ENCODE measurements around the gene SORBS1. TPM values are rescaled to one million over a fixed set of nuclear protein-coding genes. Genes with fewer than 3 reads are reported as not detected.

SORBS1 gene
- total and polyA plus RNA-seq, 2 of the 13 experiments (the other 11 are each of a cell fraction or from before 2014, with no cell fraction given), result 16.8 to 39.8 TPM

- no peaks in the 10 kb centered on the region for H3K36me3 ChIP-seq (replicated peaks in 1 of 2; ENCODE audit: control insufficient read depth in 1 of 2, insufficient read depth in 2 of 2, low read length in 2 of 2)
- no peak for ATAC-seq
- H3K9me3 ChIP-seq (ENCODE audit: low read length), result no peaks in the 10 kb centered on the region
- in situ Hi-C loops (cut with HindIII; ENCODE audit: extremely low pct_ligation_motif_present, low pct_unique_long_range_greater_than_20kb) (loop anchor here (25.0 kb wide), 1 partner anchor 132 kb away; no protein-coding TSS in a partner anchor), intact Hi-C loops (cut with micrococcal nuclease; ENCODE audit: unreplicated experiment) (no loop called here)
- H3K4me3 ChIP-seq (replicated peaks in 1 of 3; ENCODE audit: insufficient read depth in 1 of 3, low read depth in 2 of 3, low read length in 3 of 3), result no peak overlapping the region
- no peak overlapping the region for H3K4me2 ChIP-seq (ENCODE audit: low read depth, low read length)
- no peaks in the 10 kb centered on the region for H3K79me2 ChIP-seq (ENCODE audit: insufficient read depth, low read length)
- FAIRE-seq, result no peak
- TF ChIP-seq, protein P1, sequence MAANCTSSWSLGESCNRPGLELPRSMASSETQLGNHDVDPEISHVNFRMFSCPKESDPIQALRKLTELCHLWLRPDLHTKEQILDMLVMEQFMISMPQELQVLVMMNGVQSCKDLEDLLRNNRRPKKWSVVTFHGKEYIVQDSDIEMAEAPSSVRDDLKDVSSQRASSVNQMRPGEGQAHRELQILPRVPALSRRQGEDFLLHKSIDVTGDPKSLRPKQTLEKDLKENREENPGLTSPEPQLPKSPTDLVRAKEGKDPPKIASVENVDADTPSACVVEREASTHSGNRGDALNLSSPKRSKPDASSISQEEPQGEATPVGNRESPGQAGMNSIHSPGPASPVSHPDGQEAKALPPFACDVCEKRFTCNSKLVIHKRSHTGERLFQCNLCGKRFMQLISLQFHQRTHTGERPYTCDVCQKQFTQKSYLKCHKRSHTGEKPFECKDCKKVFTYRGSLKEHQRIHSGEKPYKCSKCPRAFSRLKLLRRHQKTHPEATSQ (CRISPR knock-in tag; IDR thresholded peaks at IDR 0.05; ENCODE audit: borderline replicate concordance), result no peak
- peak; percentile 74 for TF ChIP-seq CEBPB (IDR thresholded peaks at IDR 0.05; ENCODE audit: borderline replicate concordance, low read depth, low read length)
- ChIA-PET POLR2A (no interaction called here), CTCF (ENCODE audit: low intra/inter-chr PET ratio, low total read pairs) (no interaction called here)
- H3K9ac ChIP-seq (ENCODE audit: insufficient read depth, low read depth, low read length), result no peak overlapping the region
- BruUV-seq (replicated peaks), result no TSS peak
- no peak for DNase-seq (ENCODE audit: low spot score)
- no peak overlapping the region for H2AFZ ChIP-seq (ENCODE audit: low read length)
- peaks cover 22% of the 10 kb centered on the region for H3K4me1 ChIP-seq (ENCODE audit: insufficient read depth, low read length)
- H4K20me1 ChIP-seq (ENCODE audit: insufficient read depth, low read length), result no peaks in the 10 kb centered on the region
- H3K27me3 ChIP-seq (ENCODE audit: control insufficient read depth in 1 of 2, insufficient read depth in 2 of 2, low read length in 2 of 2), result peaks cover 3 to 22% of the 10 kb centered on the region in 2 experiments; a peak in 4 of 5 replicates
- H3K27ac ChIP-seq (ENCODE audit: extremely low read length, insufficient read depth, low read length), result no peak overlapping the region
Measured at GRCh38 chr10:95569368-95569767, 8.2 kb upstream of the SORBS1 start.

DNA sequence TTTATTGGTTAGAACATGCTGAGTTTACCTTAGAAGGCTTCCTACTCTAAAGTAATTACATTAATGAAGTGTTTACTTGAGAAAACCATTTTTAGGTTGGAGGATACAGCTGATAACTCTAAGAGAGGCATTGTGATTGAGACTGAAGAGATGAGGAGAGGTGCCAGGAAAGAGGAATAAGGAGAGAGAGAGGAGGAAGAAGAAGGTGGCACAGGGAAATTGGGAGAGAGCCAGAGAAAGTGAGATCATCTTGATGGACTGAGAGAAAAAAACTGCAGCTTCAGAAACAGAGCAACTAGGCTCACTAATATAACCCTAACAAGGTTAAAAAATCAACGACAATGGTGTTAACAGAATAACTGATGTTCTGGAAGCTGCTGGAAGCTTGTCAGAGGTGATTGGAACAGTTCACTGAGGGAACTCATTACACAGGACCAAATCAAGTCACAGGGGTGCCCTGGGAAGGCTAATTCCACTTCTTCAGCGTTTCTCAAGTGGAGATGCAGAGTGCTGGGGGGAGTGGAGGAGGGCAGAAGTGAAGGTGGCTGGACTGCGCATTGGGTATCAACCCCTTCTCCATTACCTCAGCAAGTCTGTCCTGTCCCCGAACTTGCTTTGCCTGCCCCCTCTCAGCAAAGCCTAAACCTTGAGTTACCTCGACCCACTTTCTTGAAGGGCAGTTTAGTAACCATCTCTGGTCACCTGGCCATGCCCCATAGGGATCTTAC is 6.9 kb upstream of the SORBS1 start:
- peaks cover 3 to 12% of the 10 kb centered on the region in 2 experiments; a peak in 4 of 5 replicates for H3K27me3 ChIP-seq (ENCODE audit: control insufficient read depth in 1 of 2, insufficient read depth in 2 of 2, low read length in 2 of 2)
- no peaks in the 10 kb centered on the region for H4K20me1 ChIP-seq (ENCODE audit: insufficient read depth, low read length)
- H3K27ac ChIP-seq (ENCODE audit: extremely low read length, insufficient read depth, low read length), result no peak overlapping the region
- H3K36me3 ChIP-seq (replicated peaks in 1 of 2; ENCODE audit: control insufficient read depth in 1 of 2, insufficient read depth in 2 of 2, low read length in 2 of 2), result no peaks in the 10 kb centered on the region
- H3K9me3 ChIP-seq (ENCODE audit: low read length), result no peaks in the 10 kb centered on the region
- no peak for DNase-seq (ENCODE audit: low spot score)
- no peaks in the 10 kb centered on the region for H3K79me2 ChIP-seq (ENCODE audit: insufficient read depth, low read length)
- POLR2A ChIA-PET, result no interaction called here
- no peak overlapping the region for H3K4me2 ChIP-seq (ENCODE audit: low read depth, low read length)
- peaks cover 33% of the 10 kb centered on the region for H3K4me1 ChIP-seq (ENCODE audit: insufficient read depth, low read length)
- in situ Hi-C loops (cut with HindIII; ENCODE audit: extremely low pct_ligation_motif_present, low pct_unique_long_range_greater_than_20kb), result loop anchor here (25.0 kb wide), 1 partner anchor 131 kb away; no protein-coding TSS in a partner anchor
- 54% methylated on average over 3 of the region's 5 CpGs for WGBS (ENCODE audit: low lambda C conversion rate)
- no peak overlapping the region for H3K4me3 ChIP-seq (replicated peaks in 1 of 3; ENCODE audit: insufficient read depth in 1 of 3, low read depth in 2 of 3, low read length in 3 of 3)
- intact Hi-C loops (cut with micrococcal nuclease; ENCODE audit: unreplicated experiment), result no loop called here
- no peak overlapping the region for H2AFZ ChIP-seq (ENCODE audit: low read length)
- no peak for ATAC-seq
- FAIRE-seq, result no peak
- BruUV-seq (replicated peaks), result no TSS peak
- H3K9ac ChIP-seq (ENCODE audit: insufficient read depth, low read depth, low read length), result no peak overlapping the region
- CTCF ChIA-PET (ENCODE audit: low intra/inter-chr PET ratio, low total read pairs), result no interaction called here
- TF ChIP-seq SP5 (CRISPR knock-in tag; IDR thresholded peaks at IDR 0.05; ENCODE audit: borderline replicate concordance, low read depth), result no peak
- no peak for TF ChIP-seq FOXA1 (IDR thresholded peaks at IDR 0.05)
- no peak for TF ChIP-seq FOXA1 (CRISPR knock-in tag; IDR thresholded peaks at IDR 0.05)
- TF ChIP-seq, protein P2, sequence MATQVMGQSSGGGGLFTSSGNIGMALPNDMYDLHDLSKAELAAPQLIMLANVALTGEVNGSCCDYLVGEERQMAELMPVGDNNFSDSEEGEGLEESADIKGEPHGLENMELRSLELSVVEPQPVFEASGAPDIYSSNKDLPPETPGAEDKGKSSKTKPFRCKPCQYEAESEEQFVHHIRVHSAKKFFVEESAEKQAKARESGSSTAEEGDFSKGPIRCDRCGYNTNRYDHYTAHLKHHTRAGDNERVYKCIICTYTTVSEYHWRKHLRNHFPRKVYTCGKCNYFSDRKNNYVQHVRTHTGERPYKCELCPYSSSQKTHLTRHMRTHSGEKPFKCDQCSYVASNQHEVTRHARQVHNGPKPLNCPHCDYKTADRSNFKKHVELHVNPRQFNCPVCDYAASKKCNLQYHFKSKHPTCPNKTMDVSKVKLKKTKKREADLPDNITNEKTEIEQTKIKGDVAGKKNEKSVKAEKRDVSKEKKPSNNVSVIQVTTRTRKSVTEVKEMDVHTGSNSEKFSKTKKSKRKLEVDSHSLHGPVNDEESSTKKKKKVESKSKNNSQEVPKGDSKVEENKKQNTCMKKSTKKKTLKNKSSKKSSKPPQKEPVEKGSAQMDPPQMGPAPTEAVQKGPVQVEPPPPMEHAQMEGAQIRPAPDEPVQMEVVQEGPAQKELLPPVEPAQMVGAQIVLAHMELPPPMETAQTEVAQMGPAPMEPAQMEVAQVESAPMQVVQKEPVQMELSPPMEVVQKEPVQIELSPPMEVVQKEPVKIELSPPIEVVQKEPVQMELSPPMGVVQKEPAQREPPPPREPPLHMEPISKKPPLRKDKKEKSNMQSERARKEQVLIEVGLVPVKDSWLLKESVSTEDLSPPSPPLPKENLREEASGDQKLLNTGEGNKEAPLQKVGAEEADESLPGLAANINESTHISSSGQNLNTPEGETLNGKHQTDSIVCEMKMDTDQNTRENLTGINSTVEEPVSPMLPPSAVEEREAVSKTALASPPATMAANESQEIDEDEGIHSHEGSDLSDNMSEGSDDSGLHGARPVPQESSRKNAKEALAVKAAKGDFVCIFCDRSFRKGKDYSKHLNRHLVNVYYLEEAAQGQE (IDR thresholded peaks at IDR 0.05; ENCODE audit: borderline replicate concordance in 1 of 2, low read depth in 1 of 2, low read length in 2 of 2), result no peak
- no peak for TF ChIP-seq ZNF10 (CRISPR knock-in tag; IDR thresholded peaks at IDR 0.05; ENCODE audit: borderline replicate concordance, low read depth)
- TF ChIP-seq ZBTB21 (CRISPR knock-in tag; IDR thresholded peaks at IDR 0.05), result no peak
- no peak for TF ChIP-seq ZSCAN9 (CRISPR knock-in tag; IDR thresholded peaks at IDR 0.05; ENCODE audit: borderline replicate concordance)
